VCaP (cell line): ENCODE measurements around the gene ZNF322.
A peak's percentile ranks its signal among the peaks of the same experiment; 100 is the strongest.

Experiments used
- H3K27ac ChIP-seq: fragments of 450-650 bp; 2 replicates; pipeline ENCODE4 v1.5.1; 2017
- CTCF ChIP-seq: fragments of 450-650 bp; conservative IDR thresholded peaks from 2 replicates; pipeline ENCODE4 v1.5.1; 2017; ENCODE audit warnings: mild to moderate bottlenecking, moderate library complexity

Gene ZNF322

GRCh38 chr6:26623339-26623859, 36.1 kb downstream of the ZNF322 start:
- TF ChIP-seq CTCF, result no peak
- no peak overlapping the region for H3K27ac ChIP-seq

GRCh38 chr6:26613689-26614683, 45.6 kb downstream of the ZNF322 start:
- H3K27ac ChIP-seq, result no peak overlapping the region
- TF ChIP-seq CTCF, result no peak

- H3K27ac ChIP-seq, result no peak overlapping the region
- TF ChIP-seq CTCF, result no peak
Observed at GRCh38 chr6:26613201-26613600, 46.3 kb downstream of the ZNF322 start.

GRCh38 chr6:26611599-26611998, 47.9 kb downstream of the ZNF322 start:
- no peak for TF ChIP-seq CTCF
- no peak overlapping the region for H3K27ac ChIP-seq

- H3K27ac ChIP-seq, result no peak overlapping the region
- TF ChIP-seq CTCF, result no peak
Observed at GRCh38 chr6:26609463-26609862, 50.1 kb downstream of the ZNF322 start.

DNA sequence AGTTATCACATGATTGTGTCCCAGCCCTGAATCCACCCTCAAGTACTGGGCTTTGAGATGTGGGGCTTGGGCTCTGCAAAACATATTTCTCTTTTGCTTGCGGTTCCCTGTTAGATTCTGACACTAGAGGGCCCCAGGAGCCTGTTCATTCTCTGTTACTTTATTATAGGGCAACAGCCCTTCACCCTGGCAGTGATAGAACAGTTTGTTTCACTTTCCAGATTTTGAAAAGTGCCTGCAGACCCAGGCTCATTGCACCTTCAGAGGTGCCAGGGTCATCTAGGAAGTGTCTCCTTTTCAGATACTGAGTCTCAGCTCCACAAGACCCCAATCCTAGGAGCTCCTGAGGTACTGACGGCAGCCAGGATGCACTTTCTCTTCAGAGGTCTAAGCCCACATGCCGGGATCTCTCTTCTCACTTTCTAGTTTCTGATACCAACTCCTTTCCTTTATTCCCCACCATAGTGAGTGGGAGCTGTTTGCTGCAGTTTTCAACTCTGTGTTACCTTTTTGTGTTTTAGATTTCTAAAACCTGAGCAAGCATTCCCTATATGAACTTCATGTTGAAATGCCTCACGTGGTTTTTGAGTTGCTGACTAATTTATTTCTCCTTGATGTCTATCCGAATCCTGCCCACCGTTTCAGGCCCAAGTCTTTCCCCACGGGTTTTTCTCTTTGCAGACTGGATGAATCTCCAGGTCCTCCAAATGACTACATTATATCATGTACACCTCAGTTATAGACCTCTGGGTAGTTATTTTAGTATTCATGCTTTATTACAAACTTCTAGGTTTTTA, 51.9 kb downstream of the ZNF322 start:
- peak overlapping the region; percentile 40; the same call in 1 of the 2 replicates for H3K27ac ChIP-seq
- peak; percentile 92 for TF ChIP-seq CTCF

DNA sequence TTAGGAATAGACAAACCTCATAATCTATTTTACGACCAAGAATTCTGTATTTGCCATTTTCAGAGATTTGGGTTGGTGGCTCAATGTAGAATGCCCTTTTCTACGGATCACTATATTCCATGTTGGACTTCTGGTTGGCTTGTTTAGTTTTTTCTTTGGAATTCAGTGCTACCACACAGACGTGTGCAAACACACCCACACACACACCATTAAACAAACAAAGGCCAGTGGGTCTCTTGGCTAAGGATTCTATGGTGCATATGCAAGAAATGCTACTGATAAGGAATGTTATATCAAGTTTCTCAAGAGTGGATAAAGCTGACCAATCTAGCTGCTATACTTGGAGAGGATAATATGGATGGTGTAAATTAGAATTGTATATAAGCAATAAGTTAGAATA, 54.7 kb downstream of the ZNF322 start:
- no peak for TF ChIP-seq CTCF
- H3K27ac ChIP-seq, result no peak overlapping the region
